ENCODE data around the gene APEH. TPM values are rescaled to one million over a fixed set of nuclear protein-coding genes. Genes with fewer than 3 reads are reported as not detected.

Gene APEH
- total and polyA plus RNA-seq, 9 of the 15 experiments (the other 6 are each of a cell fraction or from before 2014, with no cell fraction given): 70.9 to 177 (median 117) TPM

DNA sequence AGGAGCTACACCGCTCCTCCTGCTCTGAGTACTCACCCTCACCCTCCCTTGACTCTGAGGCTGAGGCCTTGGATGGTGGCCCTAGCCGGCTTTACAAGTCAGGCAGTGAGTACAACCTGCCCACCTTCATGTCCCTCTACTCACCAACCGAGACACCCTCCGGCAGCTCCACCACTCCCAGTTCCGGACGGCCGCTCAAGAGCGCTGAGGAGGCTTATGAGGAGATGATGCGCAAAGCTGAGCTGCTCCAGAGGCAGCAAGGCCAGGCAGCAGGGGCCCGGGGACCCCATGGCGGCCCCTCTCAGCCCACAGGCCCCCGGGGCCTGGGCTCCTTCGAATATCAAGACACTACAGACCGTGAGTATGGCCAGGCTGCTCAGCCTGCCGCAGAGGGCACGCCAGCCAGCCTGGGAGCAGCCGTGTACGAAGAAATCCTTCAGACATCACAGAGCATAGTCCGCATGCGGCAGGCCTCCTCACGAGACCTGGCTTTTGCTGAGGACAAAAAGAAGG is 21.2 kb upstream of the APEH start (continued):
- TF ChIP-seq PML (IDR thresholded peaks at IDR 0.05; ENCODE audit: low read length) (no peak), ZNF121 (CRISPR knock-in tag; conservative IDR thresholded peaks at IDR 0.05) (no peak), CAMTA2 (CRISPR knock-in tag; conservative IDR thresholded peaks at IDR 0.05) (no peak), YY1 (IDR thresholded peaks at IDR 0.05; ENCODE audit: borderline replicate concordance in 1 of 3, control insufficient read depth in 1 of 3, extremely low read depth in 1 of 3, insufficient read depth in 3 of 3, insufficient read length in 1 of 3, insufficient replicate concordance in 2 of 3, low read depth in 1 of 3, low read length in 2 of 3) (no peak), HLTF (IDR thresholded peaks at IDR 0.05) (no peak), MXD1 (CRISPR knock-in tag; IDR thresholded peaks at IDR 0.05; ENCODE audit: borderline replicate concordance, poor library complexity, severe bottlenecking) (no peak)

DNA sequence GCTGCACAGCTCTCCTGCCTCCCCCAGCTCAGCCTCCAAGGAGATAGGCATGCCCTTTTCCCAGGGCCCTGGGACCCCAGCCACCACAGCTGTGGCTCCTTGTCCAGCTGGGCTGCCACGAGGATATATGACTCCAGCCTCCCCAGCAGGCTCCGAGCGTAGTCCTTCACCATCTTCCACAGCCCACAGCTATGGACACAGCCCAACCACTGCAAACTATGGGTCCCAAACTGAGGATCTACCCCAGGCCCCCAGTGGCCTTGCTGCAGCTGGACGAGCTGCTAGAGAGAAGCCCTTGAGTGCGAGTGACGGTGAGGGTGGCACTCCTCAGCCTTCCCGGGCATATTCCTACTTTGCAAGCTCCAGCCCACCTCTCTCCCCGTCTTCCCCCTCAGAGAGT is 20.5 kb upstream of the APEH start:
- H3K4me1 ChIP-seq (replicated peaks in 1 of 2; ENCODE audit: control insufficient read depth in 2 of 2, insufficient read depth in 2 of 2, low read length in 2 of 2): peaks cover 3 to 37% of the 10 kb centered on the region in 2 experiments; a peak in 3 of 5 replicates
- H4K20me1 ChIP-seq (replicated peaks; ENCODE audit: control insufficient read depth, insufficient read depth, low read length): no peaks in the 10 kb centered on the region
- CTCF ChIA-PET (ENCODE audit: low intra/inter-chr PET ratio): no interaction called here

More for the DNA sequence above, 20.5 kb upstream of the APEH start:
- H3K9me3 ChIP-seq (replicated peaks; ENCODE audit: control insufficient read depth, insufficient read depth, low read depth, low read length): no peaks in the 10 kb centered on the region
- H3K27me3 ChIP-seq (ENCODE audit: control insufficient read depth in 2 of 2, insufficient read depth in 2 of 2, low read length in 2 of 2): no peaks in the 10 kb centered on the region
- intact Hi-C loops (cut with micrococcal nuclease) (no loop called here), in situ Hi-C loops (cut with MboI) (no loop called here)
- no peak overlapping the region for H3K4me2 ChIP-seq (ENCODE audit: insufficient read depth, low read length)
- ATAC-seq: no peak
- WGBS (ENCODE audit: insufficient coverage, low coverage, missing lambda C conversion rate): 66% methylated on average over 7 of the region's 8 CpGs
- no peaks in the 10 kb centered on the region for H3K36me3 ChIP-seq (ENCODE audit: control insufficient read depth, insufficient read depth, low read length)
- H3K79me2 ChIP-seq (ENCODE audit: control insufficient read depth, insufficient read depth, low read length): no peaks in the 10 kb centered on the region
- no TSS peak for BruUV-seq (replicated peaks)
- H3K27ac ChIP-seq (ENCODE audit: extremely low read depth, low read depth, low read length): no peak overlapping the region
- H3K9ac ChIP-seq (ENCODE audit: insufficient read depth in 1 of 2, low read depth in 2 of 2, low read length in 2 of 2): no peak overlapping the region
- no peak for FAIRE-seq
- no peak overlapping the region for H2AFZ ChIP-seq (ENCODE audit: low read depth, low read length)
- POLR2A ChIA-PET: no interaction called here
- no peak for DNase-seq (ENCODE audit: extremely low read depth in 1 of 4, low spot score in 3 of 4)
- TF ChIP-seq ZKSCAN8 (CRISPR knock-in tag; IDR thresholded peaks at IDR 0.05): no peak
- TF ChIP-seq ARHGAP35 (IDR thresholded peaks at IDR 0.05; ENCODE audit: partially characterized antibody): no peak
- TF ChIP-seq ZNF197 (CRISPR knock-in tag; IDR thresholded peaks at IDR 0.05; ENCODE audit: low read depth): no peak
- no peak for TF ChIP-seq RERE (CRISPR knock-in tag; IDR thresholded peaks at IDR 0.05; ENCODE audit: borderline replicate concordance)
- no peak for TF ChIP-seq U2AF1 (optimal IDR thresholded peaks at IDR 0.05; ENCODE audit: low read depth, low read length)
- TF ChIP-seq ZNF174 (CRISPR knock-in tag; IDR thresholded peaks at IDR 0.05): no peak
- TF ChIP-seq, protein P1, sequence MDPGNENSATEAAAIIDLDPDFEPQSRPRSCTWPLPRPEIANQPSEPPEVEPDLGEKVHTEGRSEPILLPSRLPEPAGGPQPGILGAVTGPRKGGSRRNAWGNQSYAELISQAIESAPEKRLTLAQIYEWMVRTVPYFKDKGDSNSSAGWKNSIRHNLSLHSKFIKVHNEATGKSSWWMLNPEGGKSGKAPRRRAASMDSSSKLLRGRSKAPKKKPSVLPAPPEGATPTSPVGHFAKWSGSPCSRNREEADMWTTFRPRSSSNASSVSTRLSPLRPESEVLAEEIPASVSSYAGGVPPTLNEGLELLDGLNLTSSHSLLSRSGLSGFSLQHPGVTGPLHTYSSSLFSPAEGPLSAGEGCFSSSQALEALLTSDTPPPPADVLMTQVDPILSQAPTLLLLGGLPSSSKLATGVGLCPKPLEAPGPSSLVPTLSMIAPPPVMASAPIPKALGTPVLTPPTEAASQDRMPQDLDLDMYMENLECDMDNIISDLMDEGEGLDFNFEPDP (CRISPR knock-in tag; IDR thresholded peaks at IDR 0.05): no peak
- no peaks in the 10 kb centered on the region for H3K9me1 ChIP-seq (ENCODE audit: control insufficient read depth, insufficient read depth, low read length)
- H3K4me3 ChIP-seq: no peak overlapping the region
